22Rv1 (cell line): Measurements from ENCODE around the gene CLSTN2.

Experiments
- ZFX ChIP-seq: fragments of 450-650 bp; IDR thresholded peaks from 2 replicates; pipeline ENCODE4 v1.6.1; 2017; ENCODE audit warnings: antibody characterized with exemption, borderline replicate concordance
- TF ChIP-seq, protein P1 (sequence below): fragments of 450-650 bp; IDR thresholded peaks from 2 replicates; pipeline ENCODE4 v1.5.1; 2017; ENCODE audit warnings: mild to moderate bottlenecking

DNA sequence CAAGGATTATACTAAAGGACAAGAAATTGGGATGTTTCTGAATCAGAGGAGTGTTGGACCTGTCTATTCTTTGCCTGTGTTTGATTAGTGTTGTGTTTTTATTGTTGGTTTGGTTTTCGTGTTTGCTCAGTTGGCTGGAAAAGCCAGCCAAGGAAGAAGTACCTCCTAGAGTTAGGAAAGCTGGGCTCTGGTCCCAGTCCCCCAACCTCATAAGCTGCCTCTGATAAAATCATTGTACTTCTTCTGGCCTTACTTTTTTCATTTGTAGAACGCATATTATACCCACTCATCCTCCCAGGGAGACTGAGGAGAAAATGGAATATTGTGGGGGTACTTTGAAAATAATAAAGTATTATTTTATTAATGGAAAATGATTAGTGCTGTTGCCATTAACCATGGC lies 565.5 kb downstream of the CLSTN2 start:
- TF ChIP-seq, protein P1, sequence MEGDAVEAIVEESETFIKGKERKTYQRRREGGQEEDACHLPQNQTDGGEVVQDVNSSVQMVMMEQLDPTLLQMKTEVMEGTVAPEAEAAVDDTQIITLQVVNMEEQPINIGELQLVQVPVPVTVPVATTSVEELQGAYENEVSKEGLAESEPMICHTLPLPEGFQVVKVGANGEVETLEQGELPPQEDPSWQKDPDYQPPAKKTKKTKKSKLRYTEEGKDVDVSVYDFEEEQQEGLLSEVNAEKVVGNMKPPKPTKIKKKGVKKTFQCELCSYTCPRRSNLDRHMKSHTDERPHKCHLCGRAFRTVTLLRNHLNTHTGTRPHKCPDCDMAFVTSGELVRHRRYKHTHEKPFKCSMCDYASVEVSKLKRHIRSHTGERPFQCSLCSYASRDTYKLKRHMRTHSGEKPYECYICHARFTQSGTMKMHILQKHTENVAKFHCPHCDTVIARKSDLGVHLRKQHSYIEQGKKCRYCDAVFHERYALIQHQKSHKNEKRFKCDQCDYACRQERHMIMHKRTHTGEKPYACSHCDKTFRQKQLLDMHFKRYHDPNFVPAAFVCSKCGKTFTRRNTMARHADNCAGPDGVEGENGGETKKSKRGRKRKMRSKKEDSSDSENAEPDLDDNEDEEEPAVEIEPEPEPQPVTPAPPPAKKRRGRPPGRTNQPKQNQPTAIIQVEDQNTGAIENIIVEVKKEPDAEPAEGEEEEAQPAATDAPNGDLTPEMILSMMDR = no peak
- TF ChIP-seq ZFX = no peak
